ENCODE data around the gene MMP13. TPM values are rescaled to one million over a fixed set of nuclear protein-coding genes. Genes with fewer than 3 reads are reported as not detected.

The MMP13 gene
- total RNA-seq, 4 donors from 2014 or later = not detected

DNA sequence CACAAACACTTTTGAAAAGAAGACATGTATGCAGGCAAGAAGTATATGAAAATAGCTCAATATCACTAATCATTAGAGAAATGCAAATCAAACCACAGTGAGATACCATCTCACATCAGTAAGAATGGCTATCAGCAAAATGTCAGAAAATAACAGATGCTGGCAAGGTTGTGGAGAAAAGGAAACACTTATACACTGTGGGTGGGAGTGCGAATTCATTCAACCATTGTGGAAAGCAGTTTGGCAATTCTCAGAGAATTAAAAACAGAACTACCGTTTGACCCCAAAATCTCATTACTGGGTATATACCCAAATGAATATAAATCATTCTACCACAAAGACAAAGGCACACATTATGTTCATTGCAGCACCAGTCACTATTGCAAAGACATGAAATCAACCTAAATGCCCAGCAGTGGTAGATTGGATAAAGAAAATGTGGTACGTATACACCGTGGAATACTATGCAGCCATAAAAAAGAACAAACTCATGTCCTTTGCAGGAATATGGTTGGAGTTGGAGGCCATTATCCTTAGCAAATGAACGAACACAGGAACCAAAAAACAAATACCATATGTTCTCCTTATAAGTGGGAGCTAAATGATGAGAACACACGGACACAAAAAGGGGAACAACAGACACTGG is 18.5 kb downstream of the MMP13 start:
- H3K9me3 ChIP-seq = no peaks in the 10 kb centered on the region
- 95 to 97% methylated on average over 3 to 6 of the region's 6 CpGs for WGBS, 2 donors (ENCODE audit: low coverage in 1 of 2)
- no peak for TF ChIP-seq POLR2AphosphoS5 (IDR thresholded peaks at IDR 0.05)
- TF ChIP-seq POLR2A (IDR thresholded peaks at IDR 0.05) = no peak
- TF ChIP-seq EP300 (IDR thresholded peaks at IDR 0.05) = no peak
- TF ChIP-seq, protein P1, sequence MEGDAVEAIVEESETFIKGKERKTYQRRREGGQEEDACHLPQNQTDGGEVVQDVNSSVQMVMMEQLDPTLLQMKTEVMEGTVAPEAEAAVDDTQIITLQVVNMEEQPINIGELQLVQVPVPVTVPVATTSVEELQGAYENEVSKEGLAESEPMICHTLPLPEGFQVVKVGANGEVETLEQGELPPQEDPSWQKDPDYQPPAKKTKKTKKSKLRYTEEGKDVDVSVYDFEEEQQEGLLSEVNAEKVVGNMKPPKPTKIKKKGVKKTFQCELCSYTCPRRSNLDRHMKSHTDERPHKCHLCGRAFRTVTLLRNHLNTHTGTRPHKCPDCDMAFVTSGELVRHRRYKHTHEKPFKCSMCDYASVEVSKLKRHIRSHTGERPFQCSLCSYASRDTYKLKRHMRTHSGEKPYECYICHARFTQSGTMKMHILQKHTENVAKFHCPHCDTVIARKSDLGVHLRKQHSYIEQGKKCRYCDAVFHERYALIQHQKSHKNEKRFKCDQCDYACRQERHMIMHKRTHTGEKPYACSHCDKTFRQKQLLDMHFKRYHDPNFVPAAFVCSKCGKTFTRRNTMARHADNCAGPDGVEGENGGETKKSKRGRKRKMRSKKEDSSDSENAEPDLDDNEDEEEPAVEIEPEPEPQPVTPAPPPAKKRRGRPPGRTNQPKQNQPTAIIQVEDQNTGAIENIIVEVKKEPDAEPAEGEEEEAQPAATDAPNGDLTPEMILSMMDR (IDR thresholded peaks at IDR 0.05) = no peak

GRCh38 chr11:102935514-102935913 is 20.0 kb downstream of the MMP13 start:
- 69 to 73% methylated on average over 2 of the region's 3 CpGs for WGBS, 2 donors (ENCODE audit: low coverage in 1 of 2)
- TF ChIP-seq EP300 (IDR thresholded peaks at IDR 0.05) = no peak
- TF ChIP-seq POLR2A (IDR thresholded peaks at IDR 0.05) = no peak
- no peak for TF ChIP-seq POLR2AphosphoS5 (IDR thresholded peaks at IDR 0.05)
- TF ChIP-seq, protein P1 (IDR thresholded peaks at IDR 0.05) = no peak

More for the DNA sequence above, 18.5 kb downstream of the MMP13 start:
- Histone ChIP-seq H3K4me1 (no peaks in the 10 kb centered on the region), H3K4me3 (no peak overlapping the region), H3K27me3 (no peaks in the 10 kb centered on the region), H3K27ac (no peak overlapping the region), H3K36me3 (no peaks in the 10 kb centered on the region)
- no peak for ATAC-seq

GRCh38 chr11:102934735-102935134 is 20.8 kb downstream of the MMP13 start:
- Histone ChIP-seq H3K27me3 (no peaks in the 10 kb centered on the region), H3K9me3 (no peaks in the 10 kb centered on the region), H3K4me3 (no peak overlapping the region), H3K27ac (no peak overlapping the region), H3K36me3 (no peaks in the 10 kb centered on the region), H3K4me1 (no peaks in the 10 kb centered on the region)
- WGBS, 2 donors (ENCODE audit: low coverage in 1 of 2) = 79 to 100% methylated on average over 2 to 4 of the region's 4 CpGs
- no peak for ATAC-seq
- no peak for TF ChIP-seq POLR2AphosphoS5 (IDR thresholded peaks at IDR 0.05)
- TF ChIP-seq POLR2A (IDR thresholded peaks at IDR 0.05) = no peak
- TF ChIP-seq EP300 (IDR thresholded peaks at IDR 0.05) = no peak
- TF ChIP-seq, protein P1 (IDR thresholded peaks at IDR 0.05) = no peak

More at GRCh38 chr11:102935514-102935913, 20.0 kb downstream of the MMP13 start:
- no peak for ATAC-seq
- no peak overlapping the region for H3K4me3 ChIP-seq
- no peak overlapping the region for H3K27ac ChIP-seq
- H3K9me3 ChIP-seq = no peaks in the 10 kb centered on the region
- H3K27me3 ChIP-seq = no peaks in the 10 kb centered on the region
- no peaks in the 10 kb centered on the region for H3K4me1 ChIP-seq
- no peaks in the 10 kb centered on the region for H3K36me3 ChIP-seq

DNA sequence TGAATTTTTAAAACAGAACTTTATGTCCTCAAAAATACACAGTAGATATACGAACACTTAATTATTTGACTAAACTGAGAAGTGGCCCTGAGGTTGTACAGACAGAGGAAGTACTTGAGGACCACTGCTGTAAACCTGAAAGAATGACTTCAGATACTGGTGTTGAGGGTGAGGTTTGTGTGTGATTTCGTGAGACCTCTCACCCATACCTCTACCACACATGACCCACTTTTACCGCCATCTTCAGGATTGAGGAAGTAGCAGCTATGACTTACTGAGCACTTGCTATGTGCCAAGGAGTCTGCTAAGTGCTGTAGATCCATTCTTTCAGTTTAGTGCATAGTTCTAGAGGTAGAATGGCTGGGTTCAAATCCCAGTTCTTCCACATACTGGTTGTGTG is 21.9 kb downstream of the MMP13 start:
- TF ChIP-seq, protein P1 (IDR thresholded peaks at IDR 0.05) = no peak
- TF ChIP-seq EP300 (IDR thresholded peaks at IDR 0.05) = no peak
- TF ChIP-seq POLR2A (IDR thresholded peaks at IDR 0.05) = no peak
- TF ChIP-seq POLR2AphosphoS5 (IDR thresholded peaks at IDR 0.05) = no peak
- Histone ChIP-seq H3K4me1 (no peaks in the 10 kb centered on the region), H3K27ac (no peak overlapping the region), H3K4me3 (no peak overlapping the region), H3K9me3 (no peaks in the 10 kb centered on the region), H3K36me3 (no peaks in the 10 kb centered on the region), H3K27me3 (no peaks in the 10 kb centered on the region)
- 80 to 91% methylated on average over 3 of the region's 3 CpGs for WGBS, 2 donors (ENCODE audit: low coverage in 1 of 2)
- ATAC-seq = no peak

GRCh38 chr11:102932678-102933077 is 22.9 kb downstream of the MMP13 start:
- Histone ChIP-seq H3K27me3 (no peaks in the 10 kb centered on the region), H3K27ac (no peak overlapping the region), H3K4me1 (no peaks in the 10 kb centered on the region), H3K36me3 (no peaks in the 10 kb centered on the region), H3K9me3 (no peaks in the 10 kb centered on the region), H3K4me3 (no peak overlapping the region)
- TF ChIP-seq, protein P1 (IDR thresholded peaks at IDR 0.05) = no peak
- TF ChIP-seq EP300 (IDR thresholded peaks at IDR 0.05) (no peak), POLR2AphosphoS5 (IDR thresholded peaks at IDR 0.05) (no peak), POLR2A (IDR thresholded peaks at IDR 0.05) (no peak)
- ATAC-seq = no peak
- 86 to 90% methylated on average over 6 to 7 of the region's 7 CpGs for WGBS, 2 donors (ENCODE audit: low coverage in 1 of 2)

All from gastroesophageal sphincter (tissue), 4 donors.